Gastrocnemius medialis (tissue), 4 donors: ENCODE measurements around the gene ZCCHC18.

Experiments used
- CTCF ChIP-seq, 5 experiments: fragments of 450-650 bp in 3 of 5; fragments of 200-600 bp in 2 of 5; sonication (generic) in 2 of 5; IDR thresholded peaks in 4 of 5; conservative IDR thresholded peaks in 1 of 5; 1 replicate in 4 of 5; 2 replicates in 1 of 5; pipeline ENCODE4 v1.5.1; 2016 to 2019; ENCODE audit warnings: antibody characterized with exemption in 5 of 5, mild to moderate bottlenecking in 3 of 5, moderate library complexity in 3 of 5
- POLR2A ChIP-seq, 2 donors: fragments of 450-650 bp; IDR thresholded peaks; one replicate each; pipeline ENCODE4 v1.6.1; 2017; ENCODE audit warnings: antibody characterized with exemption in 2 of 2, mild to moderate bottlenecking in 2 of 2, moderate library complexity in 2 of 2

DNA sequence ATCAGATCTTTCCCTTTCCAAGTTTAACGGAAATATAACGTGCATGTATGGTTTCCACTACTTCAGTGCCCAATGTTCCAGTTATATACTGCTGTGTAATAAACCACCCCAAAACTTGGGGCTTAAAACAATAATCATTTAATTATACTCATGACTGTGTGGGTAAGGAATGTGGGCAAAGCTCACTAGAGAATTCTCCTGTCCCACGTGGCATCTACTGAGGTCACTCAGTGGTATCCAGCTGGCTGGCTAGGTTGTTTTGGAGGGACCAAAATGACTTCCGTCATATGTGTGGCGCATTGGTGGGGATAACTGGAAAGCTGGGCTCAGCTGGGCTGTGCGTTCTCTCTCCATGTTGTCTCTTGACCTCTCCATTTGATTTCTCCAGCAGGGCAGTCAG lies 18.5 kb downstream of the ZCCHC18 start:
- no peak for TF ChIP-seq CTCF (IDR thresholded peaks at IDR 0.05 in 4 of 5, conservative IDR thresholded peaks at IDR 0.05 in 1 of 5)
- no peak for TF ChIP-seq POLR2A (IDR thresholded peaks at IDR 0.05)
